OCI-LY7 (cell line): ENCODE measurements around the gene KIRREL1. TPM values are rescaled to one million over a fixed set of nuclear protein-coding genes. Genes with fewer than 3 reads are reported as not detected.

Experiments used
- BruUV-seq: library from RNA; stranded (reverse); fragments of 400-500 nt; replicated peaks from 2 replicates; lab custom pipeline; 2021; lab: Mats Ljungman, UMichigan
- CTCF ChIA-PET: fragments of 300-600 bp; sonication (Branson Sonifier 250); formaldehyde crosslinking; loops from one replicate; lab custom pipeline; 2022; ENCODE audit warnings: antibody characterized with exemption; ENCODE audit not compliant: unreplicated experiment; lab: Charles Lee
- POLR2A ChIA-PET: fragments of 300-600 bp; sonication (Branson Sonifier 250); formaldehyde crosslinking; loops from one replicate; lab custom pipeline; 2022; ENCODE audit warnings: antibody characterized with exemption; lab: Charles Lee
- DNase-seq: peaks from one replicate; pipeline ENCODE4 v3.0.0-alpha.2; 2015; ENCODE audit warnings: low spot score
- H2AFZ ChIP-seq: fragments of 200-600 bp; sonication (generic), shearing (Covaris generic); 2 replicates; pipeline ENCODE4 v1.6.1; 2014; ENCODE audit warnings: mild to moderate bottlenecking, antibody characterized with exemption, low read length, moderate library complexity
- H3K27ac ChIP-seq: fragments of 200-600 bp; sonication (generic); 2 replicates; pipeline ENCODE4 v1.5.1; 2014; ENCODE audit warnings: mixed run types, low read depth, mild to moderate bottlenecking, moderate library complexity, low read length, inconsistent platforms; ENCODE audit not compliant: poor library complexity, severe bottlenecking
- H3K36me3 ChIP-seq: fragments of 200-600 bp; sonication (generic); 2 replicates; pipeline ENCODE4 v1.6.1; 2014; ENCODE audit warnings: mild to moderate bottlenecking, antibody characterized with exemption, low read length, moderate library complexity, mixed read lengths; ENCODE audit not compliant: insufficient read depth
- H3K4me1 ChIP-seq: fragments of 200-600 bp; sonication (generic); 2 replicates; pipeline ENCODE4 v1.5.1; 2014; ENCODE audit warnings: mild to moderate bottlenecking, low read length; ENCODE audit not compliant: insufficient read depth, poor library complexity, severe bottlenecking
- H3K4me2 ChIP-seq: fragments of 200-600 bp; sonication (generic); 2 replicates; pipeline ENCODE4 v1.6.1; 2014; ENCODE audit warnings: mild to moderate bottlenecking, low read length
- H3K4me3 ChIP-seq: fragments of 200-600 bp; sonication (generic); 2 replicates; pipeline ENCODE4 v1.5.1; 2014; ENCODE audit warnings: mild to moderate bottlenecking, low read depth, low read length; ENCODE audit not compliant: poor library complexity, severe bottlenecking
- H3K79me2 ChIP-seq: fragments of 200-600 bp; sonication (generic); 2 replicates; pipeline ENCODE4 v1.6.1; 2016; ENCODE audit warnings: low read depth, mild to moderate bottlenecking, low read length, moderate library complexity, mixed read lengths; ENCODE audit not compliant: insufficient read depth
- H3K9me2 ChIP-seq: fragments of 200-600 bp; sonication (generic); 2 replicates; pipeline ENCODE4 v1.6.1; 2016; ENCODE audit warnings: mild to moderate bottlenecking, low read length, mixed read lengths; ENCODE audit not compliant: insufficient read depth
- H3K9me3 ChIP-seq: fragments of 200-600 bp; sonication (generic); 2 replicates; pipeline ENCODE4 v1.6.1; 2014; ENCODE audit warnings: mild to moderate bottlenecking, mixed run types, low read length, mixed read lengths
- H4K20me1 ChIP-seq: fragments of 200-600 bp; sonication (generic); 2 replicates; pipeline ENCODE4 v1.6.1; 2014; ENCODE audit warnings: mild to moderate bottlenecking, antibody characterized with exemption, low read length, moderate library complexity, mixed read lengths; ENCODE audit not compliant: insufficient read depth
- EZH2phosphoT487 ChIP-seq: fragments of 200-600 bp; sonication (generic); IDR thresholded peaks from 2 replicates; pipeline ENCODE4 v1.6.1; 2018; ENCODE audit warnings: low read depth, borderline replicate concordance, mild to moderate bottlenecking, mixed run types, antibody characterized with exemption, low read length, moderate library complexity, mixed read lengths
- intact Hi-C: fragments of 100-400 bp; cut with micrococcal nuclease; formaldehyde crosslinking; loops from one replicate; pipeline ENCODE4 v1.10.0; 2022; ENCODE audit not compliant: unreplicated experiment
- total RNA-seq, 2 experiments: library from RNA; depleted of rRNA in 1 of 2; stranded (reverse); fragments of >200 nt in 1 of 2; shearing (Covaris generic) in 1 of 2; gene quantifications; 2 replicates each; pipeline ENCODE4 v1.2.3, GENCODE V29; 2014 to 2022
- TF ChIP-seq, protein P1 (sequence below): fragments of 200-600 bp; sonication (generic); conservative IDR thresholded peaks from 2 replicates; pipeline ENCODE4 v1.5.1; 2014; ENCODE audit warnings: mild to moderate bottlenecking, antibody characterized with exemption, low read length, moderate library complexity, mixed read lengths

Gene KIRREL1
- total RNA-seq, 2 experiments from 2014 or later, result not detected

DNA sequence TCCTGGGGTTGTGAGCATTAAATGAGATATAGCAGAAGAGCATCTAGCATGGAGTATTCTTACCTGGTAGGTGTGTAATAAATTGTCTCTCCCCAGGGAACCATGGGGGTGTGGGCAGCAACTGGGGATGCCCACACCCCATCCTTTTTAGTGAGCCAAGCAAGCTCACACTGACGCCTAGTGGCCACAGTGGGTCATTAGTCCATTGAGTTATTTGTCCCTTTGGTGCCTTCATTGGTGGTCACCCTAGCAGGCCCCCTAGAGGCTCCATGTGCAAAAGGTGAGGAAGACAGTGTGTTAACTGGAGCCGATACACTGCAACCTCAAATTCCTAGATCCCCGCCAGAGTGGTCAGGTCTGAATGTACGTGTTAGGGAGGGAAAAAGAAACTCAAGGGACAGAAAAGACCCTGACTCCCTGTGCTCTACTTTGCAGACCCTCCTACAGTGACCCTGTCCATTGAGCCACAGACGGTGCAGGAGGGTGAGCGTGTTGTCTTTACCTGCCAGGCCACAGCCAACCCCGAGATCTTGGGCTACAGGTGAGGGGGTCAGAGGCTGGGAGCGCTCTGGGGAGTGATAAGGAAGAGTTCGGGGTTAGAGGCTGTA is 94.0 kb downstream of the KIRREL1 start:
- ChIA-PET POLR2A (interaction anchor here (0.6 kb wide), 1 partner anchor 10 kb away, joined by 3 read pairs; no protein-coding TSS in a partner anchor), CTCF (interaction anchor here (0.5 to 0.9 kb wide), 2 partner anchors 37 to 884 kb away, joined by 3 read pairs; no protein-coding TSS in a partner anchor)
- no TSS peak for BruUV-seq
- H2AFZ ChIP-seq, result no peak overlapping the region
- no peaks in the 10 kb centered on the region for H3K4me1 ChIP-seq
- H3K4me3 ChIP-seq, result no peak overlapping the region
- H3K36me3 ChIP-seq, result no peaks in the 10 kb centered on the region
- H3K9me2 ChIP-seq, result no peaks in the 10 kb centered on the region
- no peak overlapping the region for H3K27ac ChIP-seq
- TF ChIP-seq, protein P1, sequence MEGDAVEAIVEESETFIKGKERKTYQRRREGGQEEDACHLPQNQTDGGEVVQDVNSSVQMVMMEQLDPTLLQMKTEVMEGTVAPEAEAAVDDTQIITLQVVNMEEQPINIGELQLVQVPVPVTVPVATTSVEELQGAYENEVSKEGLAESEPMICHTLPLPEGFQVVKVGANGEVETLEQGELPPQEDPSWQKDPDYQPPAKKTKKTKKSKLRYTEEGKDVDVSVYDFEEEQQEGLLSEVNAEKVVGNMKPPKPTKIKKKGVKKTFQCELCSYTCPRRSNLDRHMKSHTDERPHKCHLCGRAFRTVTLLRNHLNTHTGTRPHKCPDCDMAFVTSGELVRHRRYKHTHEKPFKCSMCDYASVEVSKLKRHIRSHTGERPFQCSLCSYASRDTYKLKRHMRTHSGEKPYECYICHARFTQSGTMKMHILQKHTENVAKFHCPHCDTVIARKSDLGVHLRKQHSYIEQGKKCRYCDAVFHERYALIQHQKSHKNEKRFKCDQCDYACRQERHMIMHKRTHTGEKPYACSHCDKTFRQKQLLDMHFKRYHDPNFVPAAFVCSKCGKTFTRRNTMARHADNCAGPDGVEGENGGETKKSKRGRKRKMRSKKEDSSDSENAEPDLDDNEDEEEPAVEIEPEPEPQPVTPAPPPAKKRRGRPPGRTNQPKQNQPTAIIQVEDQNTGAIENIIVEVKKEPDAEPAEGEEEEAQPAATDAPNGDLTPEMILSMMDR, result peak; percentile 93
- no peak for TF ChIP-seq EZH2phosphoT487
- H3K9me3 ChIP-seq, result no peaks in the 10 kb centered on the region
- H3K79me2 ChIP-seq, result no peaks in the 10 kb centered on the region
- no peak overlapping the region for H3K4me2 ChIP-seq
- H4K20me1 ChIP-seq, result no peaks in the 10 kb centered on the region
- intact Hi-C loops, result loop anchor here (1.0 kb wide), 1 partner anchor 95 kb away; no protein-coding TSS in a partner anchor
- peak; percentile 69 for DNase-seq

DNA sequence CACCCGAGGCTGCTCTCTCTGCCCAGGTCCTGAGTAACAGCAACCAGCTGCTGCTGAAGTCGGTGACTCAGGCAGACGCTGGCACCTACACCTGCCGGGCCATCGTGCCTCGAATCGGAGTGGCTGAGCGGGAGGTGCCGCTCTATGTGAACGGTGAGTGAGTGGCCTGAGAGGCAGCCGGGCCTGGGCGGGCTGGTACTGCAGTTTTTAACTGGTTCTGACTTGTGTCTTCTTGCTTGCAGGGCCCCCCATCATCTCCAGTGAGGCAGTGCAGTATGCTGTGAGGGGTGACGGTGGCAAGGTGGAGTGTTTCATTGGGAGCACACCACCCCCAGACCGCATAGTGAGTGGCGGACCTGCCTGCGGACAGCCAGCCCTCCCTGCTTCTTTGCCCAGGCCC is 96.0 kb downstream of the KIRREL1 start:
- ChIA-PET CTCF (no interaction called here), POLR2A (no interaction called here)
- Histone ChIP-seq H3K27ac (no peak overlapping the region), H3K4me2 (no peak overlapping the region), H3K79me2 (no peaks in the 10 kb centered on the region), H2AFZ (no peak overlapping the region), H3K9me3 (no peaks in the 10 kb centered on the region), H3K4me1 (no peaks in the 10 kb centered on the region), H3K9me2 (no peaks in the 10 kb centered on the region), H3K36me3 (no peaks in the 10 kb centered on the region), H3K4me3 (no peak overlapping the region), H4K20me1 (no peaks in the 10 kb centered on the region)
- intact Hi-C loops, result no loop called here
- no peak for DNase-seq
- no peak for TF ChIP-seq EZH2phosphoT487
- TF ChIP-seq, protein P1, result no peak
- BruUV-seq, result no TSS peak

DNA sequence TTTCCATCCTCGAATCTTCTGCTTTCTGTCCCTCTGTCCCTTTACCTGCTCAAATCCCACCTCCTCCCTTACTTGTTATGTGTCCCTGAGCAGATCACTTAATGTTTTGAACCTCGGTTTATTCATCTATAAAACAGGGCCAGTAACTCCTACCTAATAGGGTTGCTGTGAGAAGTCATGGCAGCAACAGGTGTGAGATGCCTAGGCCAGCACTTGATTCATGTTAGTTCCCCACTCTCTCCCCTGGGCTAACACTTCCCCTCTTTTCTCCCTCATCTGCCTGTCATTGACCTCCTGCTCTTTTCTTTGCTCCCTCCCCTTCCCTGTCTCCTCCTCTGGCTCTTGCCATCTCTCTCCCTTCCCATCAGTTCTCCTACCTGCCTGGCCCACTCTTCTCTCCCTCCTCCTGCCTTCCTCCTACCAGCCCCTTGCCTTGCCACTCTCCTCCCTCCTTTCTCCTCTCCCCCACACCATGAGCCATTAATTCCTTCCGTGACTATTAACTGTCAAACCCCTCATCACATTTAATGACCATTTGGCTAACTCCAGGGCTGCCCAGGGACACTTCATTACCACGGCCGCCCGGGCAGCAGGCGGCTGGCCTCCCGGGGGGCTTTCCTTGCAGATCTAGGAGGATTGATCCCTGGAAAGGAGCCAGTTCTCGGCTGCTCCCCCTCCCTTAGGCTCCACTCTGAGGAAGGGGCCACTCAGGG is 96.6 kb downstream of the KIRREL1 start:
- Histone ChIP-seq H3K4me3 (no peak overlapping the region), H3K79me2 (no peaks in the 10 kb centered on the region), H2AFZ (no peak overlapping the region), H3K36me3 (no peaks in the 10 kb centered on the region), H4K20me1 (no peaks in the 10 kb centered on the region), H3K27ac (no peak overlapping the region), H3K4me1 (no peaks in the 10 kb centered on the region), H3K4me2 (no peak overlapping the region), H3K9me2 (no peaks in the 10 kb centered on the region), H3K9me3 (no peaks in the 10 kb centered on the region)
- no TSS peak for BruUV-seq
- POLR2A ChIA-PET, result no interaction called here
- CTCF ChIA-PET, result no interaction called here
- intact Hi-C loops, result no loop called here
- no peak for TF ChIP-seq EZH2phosphoT487
- TF ChIP-seq, protein P1, result no peak
- DNase-seq, result no peak
